Measurements from ENCODE around the gene SSB. TPM values are rescaled to one million over a fixed set of nuclear protein-coding genes. Genes with fewer than 3 reads are reported as not detected.
"Not testable (repeated sequence)": the region's sequence is repeated elsewhere in the genome, so short reads cannot be mapped to it uniquely, and the experiment has no call there.

SSB gene
- total RNA-seq, 2 experiments from 2014 or later, result 112 to 120 TPM

- POLR2A ChIA-PET, result interaction anchor here (0.6 kb wide), 1 partner anchor 31 kb away, joined by 4 read pairs; no protein-coding TSS in a partner anchor
- intact Hi-C loops (cut with micrococcal nuclease), result no loop called here
- H3K27ac Mint-ChIP-seq, result no peak overlapping the region
- CTCF ChIA-PET, result interaction anchor here (1.4 kb wide), 1 partner anchor 13 kb away, joined by 3 read pairs; the partner anchor contains the start of gene UBR3
- no peak overlapping the region for H3K4me3 Mint-ChIP-seq
- H3K9me3 Mint-ChIP-seq, result no peaks in the 10 kb centered on the region
- peaks cover 9% of the 10 kb centered on the region for H3K36me3 Mint-ChIP-seq
- DNase-seq, result no peak
- peaks cover 35% of the 10 kb centered on the region for H3K4me1 Mint-ChIP-seq (ENCODE audit: low read depth)
- H3K27me3 Mint-ChIP-seq, result no peaks in the 10 kb centered on the region
Observed at GRCh38 chr2:169839954-169840746, 41.5 kb downstream of the SSB start.

GRCh38 chr2:169840747-169841142 lies 42.1 kb downstream of the SSB start:
- H3K9me3 Mint-ChIP-seq, result no peaks in the 10 kb centered on the region
- ChIA-PET CTCF (interaction anchor here (1.4 kb wide), 1 partner anchor 13 kb away, joined by 3 read pairs; the partner anchor contains the start of gene UBR3), POLR2A (interaction anchor here (0.6 kb wide), 1 partner anchor 30 kb away, joined by 4 read pairs; no protein-coding TSS in a partner anchor)
- H3K27ac Mint-ChIP-seq, result no peak overlapping the region
- DNase-seq, result no peak
- H3K4me3 Mint-ChIP-seq, result no peak overlapping the region
- intact Hi-C loops (cut with micrococcal nuclease), result no loop called here
- H3K27me3 Mint-ChIP-seq, result no peaks in the 10 kb centered on the region
- H3K4me1 Mint-ChIP-seq (ENCODE audit: low read depth), result peaks cover 35% of the 10 kb centered on the region
- H3K36me3 Mint-ChIP-seq, result peaks cover 9% of the 10 kb centered on the region

GRCh38 chr2:169841625-169842024 lies 43.0 kb downstream of the SSB start:
- intact Hi-C loops (cut with micrococcal nuclease); H3K4me3 Mint-ChIP-seq; DNase-seq; H3K36me3 Mint-ChIP-seq; CTCF ChIA-PET; H3K27ac Mint-ChIP-seq; H3K27me3 Mint-ChIP-seq; H3K9me3 Mint-ChIP-seq; POLR2A ChIA-PET: not testable (repeated sequence)
- peaks cover 34% of the 10 kb centered on the region for H3K4me1 Mint-ChIP-seq (ENCODE audit: low read depth)

GRCh38 chr2:169845016-169845415 lies 46.3 kb downstream of the SSB start:
- ChIA-PET POLR2A (no interaction called here), CTCF (no interaction called here)
- DNase-seq, result no peak
- Mint-ChIP-seq H3K4me3 (no peak overlapping the region), H3K27ac (no peak overlapping the region), H3K4me1 (ENCODE audit: low read depth) (peaks cover 35% of the 10 kb centered on the region), H3K27me3 (no peaks in the 10 kb centered on the region), H3K36me3 (peaks cover 21% of the 10 kb centered on the region), H3K9me3 (no peaks in the 10 kb centered on the region)
- intact Hi-C loops (cut with micrococcal nuclease), result no loop called here

GRCh38 chr2:169848959-169849693 lies 50.5 kb downstream of the SSB start:
- POLR2A ChIA-PET; intact Hi-C loops (cut with micrococcal nuclease); CTCF ChIA-PET; H3K27ac Mint-ChIP-seq; H3K4me3 Mint-ChIP-seq; DNase-seq; H3K27me3 Mint-ChIP-seq; H3K9me3 Mint-ChIP-seq: not testable (repeated sequence)
- peaks cover 18% of the 10 kb centered on the region for H3K36me3 Mint-ChIP-seq
- peaks cover 25% of the 10 kb centered on the region for H3K4me1 Mint-ChIP-seq (ENCODE audit: low read depth)

- H3K4me3 Mint-ChIP-seq, result no peak overlapping the region
- peaks cover 18% of the 10 kb centered on the region for H3K36me3 Mint-ChIP-seq
- POLR2A ChIA-PET, result no interaction called here
- peaks cover 25% of the 10 kb centered on the region for H3K4me1 Mint-ChIP-seq (ENCODE audit: low read depth)
- intact Hi-C loops (cut with micrococcal nuclease), result no loop called here
- H3K9me3 Mint-ChIP-seq, result no peaks in the 10 kb centered on the region
- CTCF ChIA-PET, result no interaction called here
- H3K27ac Mint-ChIP-seq, result no peak overlapping the region
- no peaks in the 10 kb centered on the region for H3K27me3 Mint-ChIP-seq
- no peak for DNase-seq
Observed at GRCh38 chr2:169849710-169850109, 51.0 kb downstream of the SSB start.

GRCh38 chr2:169853041-169853668 lies 54.5 kb downstream of the SSB start:
- intact Hi-C loops (cut with micrococcal nuclease), result no loop called here
- POLR2A ChIA-PET, result interaction anchor here (0.7 kb wide), 1 partner anchor 58 kb away, joined by 3 read pairs; no protein-coding TSS in a partner anchor
- no peak overlapping the region for H3K4me3 Mint-ChIP-seq
- H3K27me3 Mint-ChIP-seq, result no peaks in the 10 kb centered on the region
- CTCF ChIA-PET, result no interaction called here
- H3K27ac Mint-ChIP-seq, result no peak overlapping the region
- H3K4me1 Mint-ChIP-seq (ENCODE audit: low read depth), result peaks cover 15% of the 10 kb centered on the region
- peaks cover 3% of the 10 kb centered on the region for H3K9me3 Mint-ChIP-seq
- no peak for DNase-seq
- H3K36me3 Mint-ChIP-seq, result peaks cover 21% of the 10 kb centered on the region

GRCh38 chr2:169855281-169856258 lies 56.9 kb downstream of the SSB start:
- H3K9me3 Mint-ChIP-seq; H3K4me1 Mint-ChIP-seq (ENCODE audit: low read depth); H3K27ac Mint-ChIP-seq; DNase-seq; intact Hi-C loops (cut with micrococcal nuclease); H3K27me3 Mint-ChIP-seq; CTCF ChIA-PET; H3K4me3 Mint-ChIP-seq; POLR2A ChIA-PET: not testable (repeated sequence)
- peaks cover 11% of the 10 kb centered on the region for H3K36me3 Mint-ChIP-seq

- Mint-ChIP-seq H3K27me3 (no peaks in the 10 kb centered on the region), H3K4me1 (ENCODE audit: low read depth) (peaks cover 14% of the 10 kb centered on the region), H3K36me3 (peaks cover 10% of the 10 kb centered on the region), H3K27ac (no peak overlapping the region), H3K4me3 (no peak overlapping the region), H3K9me3 (peaks cover 3% of the 10 kb centered on the region)
- no peak for DNase-seq
- intact Hi-C loops (cut with micrococcal nuclease), result no loop called here
- ChIA-PET CTCF (no interaction called here), POLR2A (no interaction called here)
Observed at GRCh38 chr2:169859423-169859822, 60.8 kb downstream of the SSB start.

- H3K9me3 Mint-ChIP-seq, result peaks cover 3% of the 10 kb centered on the region
- peaks cover 15% of the 10 kb centered on the region for H3K4me1 Mint-ChIP-seq (ENCODE audit: low read depth)
- H3K27ac Mint-ChIP-seq, result no peak overlapping the region
- H3K4me3 Mint-ChIP-seq, result no peak overlapping the region
- DNase-seq, result no peak
- no peaks in the 10 kb centered on the region for H3K27me3 Mint-ChIP-seq
- POLR2A ChIA-PET, result no interaction called here
- intact Hi-C loops (cut with micrococcal nuclease), result no loop called here
- H3K36me3 Mint-ChIP-seq, result peaks cover 10% of the 10 kb centered on the region
- CTCF ChIA-PET, result no interaction called here
Observed at GRCh38 chr2:169860149-169860548, 61.5 kb downstream of the SSB start.

Measured in activated CD4-positive, alpha-beta memory T cell treated with anti-CD3 and anti-CD28 coated beads for 36 hours (primary cell).